Breast epithelium (tissue), 3 donors: ENCODE measurements around the gene BFSP2.

Source experiments
- CTCF ChIP-seq, 3 donors: fragments of 450-650 bp; IDR thresholded peaks; one replicate each; pipeline ENCODE4 v1.5.1; 2016 to 2017; ENCODE audit warnings: antibody characterized with exemption in 3 of 3, mild to moderate bottlenecking in 3 of 3, moderate library complexity in 3 of 3
- POLR2A ChIP-seq: fragments of 450-650 bp; IDR thresholded peaks from one replicate; pipeline ENCODE4 v1.6.1; 2016; ENCODE audit warnings: antibody characterized with exemption, mild to moderate bottlenecking, moderate library complexity

- TF ChIP-seq CTCF (IDR thresholded peaks at IDR 0.05) (no peak), POLR2A (no peak)
These were observed 57.7 kb downstream of the BFSP2 start for GRCh38 chr3:133457465-133458067.
